Inflammatory macrophage treated with lipopolysaccharide for 4 hours (primary cell): ENCODE data around the gene GOLGA5.

Experiments
- DNase-seq: peaks from one replicate; pipeline ENCODE4 v3.0.0-alpha.2; 2020

Gene GOLGA5

DNA sequence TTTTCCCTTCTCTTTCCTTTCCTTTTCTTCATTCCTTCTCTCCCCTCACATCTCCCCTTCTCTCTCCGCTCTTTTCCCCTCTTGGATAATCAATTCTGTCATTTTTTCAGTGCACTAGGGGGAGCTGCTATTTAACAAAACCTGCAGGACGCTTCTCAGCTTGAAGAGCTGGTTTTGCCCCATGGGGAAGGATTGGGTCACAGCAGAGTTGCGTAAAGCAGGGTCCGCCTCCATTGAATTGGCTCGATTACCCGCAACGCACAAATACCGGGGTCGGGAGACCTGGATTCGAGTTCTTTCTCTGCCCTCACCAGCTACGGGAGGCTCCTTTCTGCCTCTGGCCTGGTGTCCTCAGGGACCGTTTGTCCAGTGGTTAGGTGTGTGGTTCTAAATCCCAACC is 86.7 kb downstream of the GOLGA5 start:
- DNase-seq: peak; percentile 35

DNA sequence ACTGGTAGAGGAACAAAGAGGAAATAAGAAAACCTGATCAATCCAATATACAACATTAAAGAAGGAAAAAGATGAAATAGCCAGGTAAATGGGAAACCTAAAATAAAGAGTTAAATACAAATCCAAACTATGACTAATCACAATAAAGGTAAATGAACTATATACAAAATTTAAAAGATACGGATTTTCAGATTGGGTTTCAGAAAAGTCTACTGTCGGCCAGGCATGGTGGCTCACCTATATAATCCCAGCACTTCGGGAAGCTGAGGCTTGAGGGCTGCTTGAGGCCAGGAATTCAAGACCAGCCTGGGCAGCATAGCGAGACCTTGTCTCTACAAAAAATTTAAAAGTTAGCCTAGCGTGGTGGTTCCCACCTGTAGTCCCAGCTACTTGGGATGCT is 89.0 kb downstream of the GOLGA5 start:
- no peak for DNase-seq

DNA sequence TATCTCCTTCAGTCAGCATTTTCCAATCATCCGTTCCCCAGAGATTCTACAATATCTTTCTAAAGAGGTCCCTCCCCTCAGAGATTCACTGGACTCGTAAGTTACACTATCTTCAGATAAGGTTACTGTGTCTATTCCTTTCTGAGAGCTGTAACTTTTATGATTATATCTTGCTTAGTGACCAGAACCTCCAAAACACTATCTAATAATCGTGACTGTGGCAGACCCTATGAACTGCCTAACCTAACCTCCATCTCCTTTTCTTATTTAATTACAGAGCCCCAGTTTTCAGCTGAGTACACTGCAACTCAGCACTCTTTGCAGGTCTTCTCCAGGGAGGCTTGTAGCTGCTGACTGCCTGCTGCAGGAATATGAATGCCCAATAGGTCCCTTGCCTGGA is 90.3 kb downstream of the GOLGA5 start:
- no peak for DNase-seq

DNA sequence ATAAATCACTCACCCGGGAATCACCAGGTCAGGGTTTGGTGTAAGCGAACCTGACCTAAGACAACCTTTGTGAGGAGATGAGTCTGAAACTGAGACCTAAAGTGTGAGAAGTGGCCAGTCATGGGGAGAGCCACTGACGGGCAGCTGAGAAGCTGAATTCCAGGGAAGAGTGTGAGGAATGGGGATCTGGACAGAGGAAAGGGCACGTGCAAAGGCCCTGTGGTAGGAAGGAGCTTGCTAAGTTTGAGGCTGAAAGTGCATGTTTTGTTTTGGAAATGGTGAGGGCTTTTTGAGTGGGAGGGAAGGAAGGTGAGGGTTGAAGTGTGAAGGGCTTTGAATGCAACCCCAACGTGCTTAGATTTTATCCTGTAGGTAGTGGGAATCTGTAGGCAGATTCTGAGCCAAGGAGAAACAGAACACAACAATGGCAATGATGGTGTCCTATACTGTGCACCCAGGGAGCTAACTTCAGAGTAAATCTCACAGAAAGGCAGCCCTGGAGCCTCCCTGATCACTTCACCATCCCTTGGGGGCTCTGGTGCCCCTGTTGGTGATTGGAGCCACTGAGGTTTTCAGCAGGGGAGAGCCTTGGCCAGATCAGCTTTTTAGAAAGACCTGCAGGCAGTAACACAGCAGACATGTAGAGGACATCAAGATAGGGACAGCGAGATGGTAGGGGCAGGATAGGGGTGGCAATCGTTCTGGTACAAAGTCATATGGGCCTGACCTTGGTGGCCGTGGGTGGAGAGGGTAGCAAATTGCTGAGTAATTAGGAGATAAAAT is 91.4 kb downstream of the GOLGA5 start:
- no peak for DNase-seq

DNA sequence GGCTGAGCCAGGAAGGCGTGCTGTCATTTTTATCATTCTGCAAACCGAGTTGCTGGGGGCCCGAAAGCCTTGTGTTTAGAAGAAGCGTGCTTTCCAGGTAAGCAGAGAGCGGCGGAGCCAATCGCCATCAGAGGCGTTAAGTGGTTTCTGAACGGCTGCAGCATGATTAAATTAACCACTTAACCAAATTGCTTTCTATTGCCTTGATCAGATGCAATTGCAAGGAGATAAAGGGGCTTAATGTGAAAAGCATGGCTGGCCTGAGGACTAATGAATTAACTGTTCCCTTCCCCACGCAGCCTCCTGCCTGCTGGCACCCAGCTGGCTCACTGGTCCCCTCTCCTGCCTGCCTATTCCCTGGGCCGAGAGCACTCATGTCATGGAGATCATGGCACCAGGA is 92.2 kb downstream of the GOLGA5 start:
- DNase-seq: no peak

DNA sequence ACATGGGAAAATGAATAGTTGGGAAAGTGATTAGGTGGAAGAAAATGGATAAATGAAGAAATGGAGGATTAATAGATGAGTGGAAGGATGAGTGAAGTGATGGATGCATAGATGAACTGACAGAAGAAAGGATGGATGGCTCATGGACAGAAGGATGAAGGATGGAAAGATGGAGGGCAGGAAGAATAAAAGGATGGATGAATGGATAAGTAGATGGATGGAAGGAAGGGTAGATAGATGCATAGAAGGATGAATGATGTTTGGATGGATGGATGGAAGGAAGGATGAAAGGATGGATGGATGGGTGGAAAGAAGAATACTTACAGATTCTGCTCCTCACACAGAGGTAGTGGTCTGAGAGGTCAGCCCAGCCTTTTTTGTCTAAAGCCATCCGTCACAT is 93.1 kb downstream of the GOLGA5 start:
- DNase-seq: no peak

DNA sequence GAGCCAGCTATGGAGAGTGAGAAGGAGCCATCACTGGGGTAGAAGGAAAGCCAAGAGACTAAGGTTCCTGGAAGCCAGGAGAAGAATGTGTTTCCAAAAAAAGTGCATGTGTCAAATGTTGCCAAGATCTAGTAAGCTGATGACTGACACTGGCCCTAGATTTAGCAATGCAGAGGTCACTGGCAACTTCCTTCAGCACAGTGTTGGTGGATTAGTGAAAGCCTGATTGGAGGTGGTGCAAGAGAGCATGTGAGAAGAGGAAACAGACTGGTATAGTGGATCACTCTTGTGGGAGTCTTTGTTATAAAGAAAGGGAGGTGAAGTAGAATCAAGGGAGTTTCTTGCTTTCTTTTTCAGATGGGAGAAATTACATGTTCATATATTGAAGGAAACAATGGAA is 94.8 kb downstream of the GOLGA5 start:
- peak; percentile 93 for DNase-seq
